ENCODE results near the gene NUDT4.
"Not testable (repeated sequence)": the region's sequence is repeated elsewhere in the genome, so short reads cannot be mapped to it uniquely, and the experiment has no call there.

NUDT4 gene

GRCh38 chr12:93369505-93369904 is 8.2 kb upstream of the NUDT4 start:
- no peak for TF ChIP-seq CTCF (IDR thresholded peaks at IDR 0.05; ENCODE audit: low read depth, low read length)
- no peak for DNase-seq
- no peak overlapping the region for H3K4me3 ChIP-seq (ENCODE audit: low read depth, low read length)
- H3K36me3 ChIP-seq, result no peaks in the 10 kb centered on the region
- no peaks in the 10 kb centered on the region for H3K27me3 ChIP-seq (ENCODE audit: insufficient read depth, low read depth, severe bottlenecking)
- H3K9me3 ChIP-seq (ENCODE audit: severe bottlenecking), result no peaks in the 10 kb centered on the region
- H3K27ac ChIP-seq, result no peak overlapping the region

- Histone ChIP-seq H3K36me3 (no peaks in the 10 kb centered on the region), H3K27me3 (ENCODE audit: insufficient read depth, low read depth, severe bottlenecking) (no peaks in the 10 kb centered on the region), H3K4me3 (ENCODE audit: low read depth, low read length) (no peak overlapping the region), H3K27ac (no peak overlapping the region), H3K9me3 (ENCODE audit: severe bottlenecking) (no peaks in the 10 kb centered on the region)
- no peak for TF ChIP-seq CTCF (IDR thresholded peaks at IDR 0.05; ENCODE audit: low read depth, low read length)
- no peak for DNase-seq
These were observed 6.8 kb upstream of the NUDT4 start for GRCh38 chr12:93370947-93371346.

- Histone ChIP-seq H3K36me3 (peaks cover 4% of the 10 kb centered on the region), H3K27me3 (ENCODE audit: insufficient read depth, low read depth, severe bottlenecking) (no peaks in the 10 kb centered on the region), H3K9me3 (ENCODE audit: severe bottlenecking) (no peaks in the 10 kb centered on the region), H3K27ac (no peak overlapping the region), H3K4me3 (ENCODE audit: low read depth, low read length) (no peak overlapping the region)
- no peak for DNase-seq
- TF ChIP-seq CTCF (IDR thresholded peaks at IDR 0.05; ENCODE audit: low read depth, low read length), result no peak
These were observed 3.6 kb upstream of the NUDT4 start for GRCh38 chr12:93373961-93374656.

GRCh38 chr12:93375906-93376305 is 1.8 kb upstream of the NUDT4 start:
- Histone ChIP-seq H3K27ac (no peak overlapping the region; the same call in 1 of the 2 replicates), H3K4me3 (ENCODE audit: low read depth, low read length) (no peak overlapping the region), H3K27me3 (ENCODE audit: insufficient read depth, low read depth, severe bottlenecking) (no peaks in the 10 kb centered on the region), H3K36me3 (peaks cover 8% of the 10 kb centered on the region), H3K9me3 (ENCODE audit: severe bottlenecking) (no peaks in the 10 kb centered on the region)
- TF ChIP-seq CTCF (IDR thresholded peaks at IDR 0.05; ENCODE audit: low read depth, low read length), result no peak
- DNase-seq, result no peak

- TF ChIP-seq CTCF (IDR thresholded peaks at IDR 0.05; ENCODE audit: low read depth, low read length), result no peak
- H3K27me3 ChIP-seq (ENCODE audit: insufficient read depth, low read depth, severe bottlenecking), result no peaks in the 10 kb centered on the region
- H3K9me3 ChIP-seq (ENCODE audit: severe bottlenecking), result no peaks in the 10 kb centered on the region
- H3K4me3 ChIP-seq (ENCODE audit: low read depth, low read length), result peak overlapping the region; percentile 73
- H3K27ac ChIP-seq, result peak overlapping the region; percentile 14
- H3K36me3 ChIP-seq, result peaks cover 8% of the 10 kb centered on the region
- DNase-seq, result peak; percentile 26
These were observed 1.1 kb upstream of the NUDT4 start for GRCh38 chr12:93376436-93377251.

GRCh38 chr12:93378196-93378997 is 672 bp downstream of the NUDT4 start:
- peak; percentile 26 for DNase-seq
- H3K27ac ChIP-seq, result peak overlapping the region; percentile 88

More at GRCh38 chr12:93378196-93378997, 672 bp downstream of the NUDT4 start:
- not testable (repeated sequence) for H3K36me3 ChIP-seq; H3K9me3 ChIP-seq (ENCODE audit: severe bottlenecking); H3K27me3 ChIP-seq (ENCODE audit: insufficient read depth, low read depth, severe bottlenecking)
- peak overlapping the region; percentile 94 for H3K4me3 ChIP-seq (ENCODE audit: low read depth, low read length)
